HEK293 (cell line): ENCODE data around the gene NEK6.

ENCODE experiments used
- YY1 ChIP-seq: fragments of 450-650 bp; formaldehyde crosslinking; IDR thresholded peaks from 2 replicates; pipeline ENCODE4 v1.5.1; 2018; ENCODE audit warnings: missing biosample characterization, missing genetic modification characterization
- ZNF133 ChIP-seq: fragments of 450-650 bp; formaldehyde crosslinking; IDR thresholded peaks from 2 replicates; pipeline ENCODE4 v1.5.1; 2016; ENCODE audit warnings: missing biosample characterization, missing genetic modification characterization
- TF ChIP-seq, protein P1 (sequence below): fragments of 450-650 bp; formaldehyde crosslinking; IDR thresholded peaks from 2 replicates; pipeline ENCODE4 v1.5.1; 2016; ENCODE audit warnings: missing biosample characterization, missing genetic modification characterization

DNA sequence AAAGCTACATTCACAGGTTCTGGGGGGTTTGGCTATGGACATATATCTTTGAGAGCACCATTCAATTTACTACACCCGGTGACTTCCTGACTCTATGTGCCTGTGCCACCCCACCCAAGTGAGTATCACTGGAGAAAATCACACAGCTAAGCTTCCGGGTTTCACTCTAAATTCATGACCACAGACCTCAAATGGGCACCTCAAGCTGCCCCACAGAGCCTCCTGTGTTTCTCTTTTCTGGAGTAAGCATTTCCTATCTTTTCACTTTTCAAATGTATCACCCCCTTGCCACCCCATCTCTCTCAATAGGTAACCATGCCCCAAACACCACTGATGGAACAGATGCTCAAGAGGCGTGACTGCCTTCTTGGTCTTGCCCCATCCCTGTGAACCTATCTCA, 49.2 kb upstream of the NEK6 start:
- TF ChIP-seq, protein P1, sequence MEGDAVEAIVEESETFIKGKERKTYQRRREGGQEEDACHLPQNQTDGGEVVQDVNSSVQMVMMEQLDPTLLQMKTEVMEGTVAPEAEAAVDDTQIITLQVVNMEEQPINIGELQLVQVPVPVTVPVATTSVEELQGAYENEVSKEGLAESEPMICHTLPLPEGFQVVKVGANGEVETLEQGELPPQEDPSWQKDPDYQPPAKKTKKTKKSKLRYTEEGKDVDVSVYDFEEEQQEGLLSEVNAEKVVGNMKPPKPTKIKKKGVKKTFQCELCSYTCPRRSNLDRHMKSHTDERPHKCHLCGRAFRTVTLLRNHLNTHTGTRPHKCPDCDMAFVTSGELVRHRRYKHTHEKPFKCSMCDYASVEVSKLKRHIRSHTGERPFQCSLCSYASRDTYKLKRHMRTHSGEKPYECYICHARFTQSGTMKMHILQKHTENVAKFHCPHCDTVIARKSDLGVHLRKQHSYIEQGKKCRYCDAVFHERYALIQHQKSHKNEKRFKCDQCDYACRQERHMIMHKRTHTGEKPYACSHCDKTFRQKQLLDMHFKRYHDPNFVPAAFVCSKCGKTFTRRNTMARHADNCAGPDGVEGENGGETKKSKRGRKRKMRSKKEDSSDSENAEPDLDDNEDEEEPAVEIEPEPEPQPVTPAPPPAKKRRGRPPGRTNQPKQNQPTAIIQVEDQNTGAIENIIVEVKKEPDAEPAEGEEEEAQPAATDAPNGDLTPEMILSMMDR, result no peak
- no peak for TF ChIP-seq YY1 (tag by site-specific recombination)
- no peak for TF ChIP-seq ZNF133 (tag by site-specific recombination)
